Measurements from ENCODE around the gene P2RY13. TPM values are rescaled to one million over a fixed set of nuclear protein-coding genes. Genes with fewer than 3 reads are reported as not detected.
A peak's percentile ranks its signal among the peaks of the same experiment; 100 is the strongest.

Gene P2RY13
- total and polyA plus RNA-seq, 11 donors, result 0.23 to 7.3 (median 0.45) TPM

- intact Hi-C loops (cut with DNase I), result loop anchor here in 2 of 10 donors (10.0 kb wide), 2 partner anchors 498 to 622 kb away; no protein-coding TSS in a partner anchor
- Histone ChIP-seq H3K4me1 (no peaks in the 10 kb centered on the region), H3K27ac (no peak overlapping the region), H3K9me3 (no peaks in the 10 kb centered on the region), H3K4me3 (no peak overlapping the region), H3K36me3 (no peaks in the 10 kb centered on the region), H3K27me3 (no peaks in the 10 kb centered on the region)
- TF ChIP-seq POLR2A (IDR thresholded peaks at IDR 0.05) (no peak), CTCF (IDR thresholded peaks at IDR 0.05) (no peak)
- no peak for DNase-seq
- ATAC-seq, result no peak
- 79 to 86% (median 83%) methylated on average over 6 of the region's 6 CpGs for WGBS, 4 donors
Measured at GRCh38 chr3:151293127-151293526, 36.2 kb downstream of the P2RY13 start.

DNA sequence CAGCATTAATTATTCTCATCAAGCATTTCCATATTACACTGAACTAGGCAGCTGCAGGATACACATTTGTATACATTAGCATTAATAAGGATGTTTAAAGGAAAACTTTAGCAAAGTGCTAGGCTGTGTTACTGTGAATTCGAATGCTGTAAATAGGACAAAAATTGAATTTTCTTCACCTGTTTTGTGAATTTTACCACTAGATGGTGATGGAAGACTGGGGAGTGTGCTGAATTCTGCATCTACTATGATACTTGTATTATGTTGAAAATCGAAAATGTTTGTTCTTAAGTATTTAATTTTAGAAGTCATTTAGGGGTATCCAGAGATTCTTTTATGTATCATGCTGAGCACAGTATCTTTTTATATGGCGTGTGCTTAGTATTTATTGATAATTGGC, 38.7 kb downstream of the P2RY13 start:
- no peak overlapping the region for H3K27ac ChIP-seq
- no peaks in the 10 kb centered on the region for H3K36me3 ChIP-seq
- H3K4me1 ChIP-seq, result no peaks in the 10 kb centered on the region
- H3K9me3 ChIP-seq, result no peaks in the 10 kb centered on the region
- 60 to 77% (median 65%) methylated on average over 3 of the region's 3 CpGs for WGBS, 4 donors
- no peak overlapping the region for H3K4me3 ChIP-seq
- no peak for ATAC-seq
- H3K27me3 ChIP-seq, result no peaks in the 10 kb centered on the region
- intact Hi-C loops (cut with DNase I), result loop anchor here in 2 of 10 donors (10.0 kb wide), 2 partner anchors 496 to 624 kb away; no protein-coding TSS in a partner anchor
- no peak for DNase-seq
- peak in 9 of 12 donors; percentile 23 to 51 (median 36) for TF ChIP-seq CTCF (IDR thresholded peaks at IDR 0.05)
- no peak for TF ChIP-seq POLR2A (IDR thresholded peaks at IDR 0.05)

DNA sequence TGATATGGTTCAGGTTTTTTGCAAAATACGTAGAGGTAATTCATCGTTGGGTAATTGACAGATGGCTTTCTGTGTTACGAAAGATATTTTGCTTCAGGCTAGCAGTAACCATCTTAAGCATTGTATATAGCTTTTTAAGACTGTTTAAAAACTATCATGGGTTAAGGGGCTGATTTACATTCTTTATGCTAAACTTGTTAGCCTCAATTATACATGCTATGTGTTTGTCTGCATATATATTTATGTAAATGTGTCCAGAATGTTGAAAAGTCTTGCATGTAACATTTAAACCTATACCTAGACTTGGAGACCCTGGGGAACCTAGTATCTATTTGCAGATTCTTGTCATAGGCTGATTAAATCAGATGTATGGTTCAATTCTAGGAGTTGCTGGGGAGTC, 39.9 kb downstream of the P2RY13 start:
- TF ChIP-seq POLR2A (IDR thresholded peaks at IDR 0.05), result no peak
- TF ChIP-seq CTCF (IDR thresholded peaks at IDR 0.05), result no peak
- WGBS, 4 donors, result 50 to 98% (median 61%) methylated on average over 3 of the region's 3 CpGs
- intact Hi-C loops (cut with DNase I), result loop anchor here in 1 of 10 donors (10.0 kb wide), 1 partner anchor 625 kb away; no protein-coding TSS in a partner anchor
- peaks cover 0 to 2% (median 0%) of the 10 kb centered on the region in 12 donors for H3K4me1 ChIP-seq
- no peak for ATAC-seq
- no peak overlapping the region for H3K27ac ChIP-seq
- no peak overlapping the region for H3K4me3 ChIP-seq
- DNase-seq, result no peak
- H3K27me3 ChIP-seq, result no peaks in the 10 kb centered on the region
- H3K9me3 ChIP-seq, result no peaks in the 10 kb centered on the region
- no peaks in the 10 kb centered on the region for H3K36me3 ChIP-seq

DNA sequence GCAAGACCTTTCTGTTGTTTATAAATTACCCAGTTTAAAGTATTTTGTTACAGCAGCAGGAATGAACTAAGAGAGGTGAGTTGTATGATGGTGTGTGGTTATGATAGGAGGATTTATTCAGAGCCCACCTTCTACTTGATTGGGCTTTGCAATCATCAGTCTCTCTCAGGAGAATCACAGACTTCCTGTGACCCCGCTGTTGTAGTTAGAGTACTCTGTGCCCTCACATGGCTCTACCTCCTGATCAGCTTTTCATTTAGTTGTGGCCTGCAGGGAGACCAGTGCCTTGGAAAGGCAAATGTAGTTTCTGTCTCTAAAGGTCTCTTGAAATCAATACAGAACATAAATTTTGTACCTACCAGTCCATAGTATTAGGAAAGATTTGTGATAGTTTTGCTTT, 43.4 kb downstream of the P2RY13 start:
- no peak for ATAC-seq
- 57 to 73% (median 63%) methylated on average over 1 of the region's 1 CpG for WGBS, 4 donors
- intact Hi-C loops (cut with DNase I), result loop anchor here in 1 of 10 donors (10.0 kb wide), 1 partner anchor 629 kb away; no protein-coding TSS in a partner anchor
- DNase-seq, result no peak
- Histone ChIP-seq H3K27ac (no peak overlapping the region), H3K36me3 (no peaks in the 10 kb centered on the region), H3K27me3 (no peaks in the 10 kb centered on the region), H3K4me3 (no peak overlapping the region), H3K4me1 (peaks cover 0 to 17% (median 0%) of the 10 kb centered on the region in 12 donors), H3K9me3 (no peaks in the 10 kb centered on the region)
- TF ChIP-seq POLR2A (IDR thresholded peaks at IDR 0.05) (no peak), CTCF (IDR thresholded peaks at IDR 0.05) (no peak)

Data from heart left ventricle (tissue), 16 donors.